ENCODE measurements around the gene FOXF2. TPM values are rescaled to one million over a fixed set of nuclear protein-coding genes. Genes with fewer than 3 reads are reported as not detected.

FOXF2 gene
- total and polyA plus RNA-seq, 2 of the 13 experiments (the other 11 are each of a cell fraction or from before 2014, with no cell fraction given) = not detected

- H3K9me3 ChIP-seq (ENCODE audit: low read length) = no peaks in the 10 kb centered on the region
- no peak for DNase-seq (ENCODE audit: low spot score)
- WGBS (ENCODE audit: low lambda C conversion rate) = 38% methylated on average over 31 of the region's 34 CpGs
- intact Hi-C loops (cut with micrococcal nuclease; ENCODE audit: unreplicated experiment) = loop anchor here (5.0 kb wide), 2 partner anchors 472 to 662 kb away; no protein-coding TSS in a partner anchor
- ChIA-PET POLR2A (no interaction called here), CTCF (ENCODE audit: low intra/inter-chr PET ratio, low total read pairs) (no interaction called here)
- no peak overlapping the region for H3K27ac ChIP-seq (ENCODE audit: extremely low read length, insufficient read depth, low read length)
- H3K4me2 ChIP-seq (ENCODE audit: low read depth, low read length) = no peak overlapping the region
- in situ Hi-C loops (cut with HindIII; ENCODE audit: extremely low pct_ligation_motif_present, low pct_unique_long_range_greater_than_20kb) = loop anchor here (5.0 kb wide), 2 partner anchors 472 to 587 kb away; no protein-coding TSS in a partner anchor
- no peak overlapping the region for H3K9ac ChIP-seq (ENCODE audit: insufficient read depth, low read depth, low read length)
- H2AFZ ChIP-seq (ENCODE audit: low read length) = no peak overlapping the region
- no TSS peak for BruUV-seq (replicated peaks)
- H3K4me1 ChIP-seq (ENCODE audit: insufficient read depth, low read length) = peaks cover 31% of the 10 kb centered on the region; the same call in 1 of the 2 replicates
- H3K79me2 ChIP-seq (ENCODE audit: insufficient read depth, low read length) = no peaks in the 10 kb centered on the region
- TF ChIP-seq SP4 (CRISPR knock-in tag; IDR thresholded peaks at IDR 0.05) (no peak), TCF7L2 (IDR thresholded peaks at IDR 0.05; ENCODE audit: low read depth, low read length) (no peak), HNF4A (CRISPR knock-in tag; IDR thresholded peaks at IDR 0.05) (no peak), ZNF256 (CRISPR knock-in tag; conservative IDR thresholded peaks at IDR 0.05) (no peak), ZNF160 (CRISPR knock-in tag; IDR thresholded peaks at IDR 0.05) (no peak)
- H3K36me3 ChIP-seq (replicated peaks in 1 of 2; ENCODE audit: control insufficient read depth in 1 of 2, insufficient read depth in 2 of 2, low read length in 2 of 2) = no peaks in the 10 kb centered on the region
- no peak for ATAC-seq
- no peaks in the 10 kb centered on the region; the same call in 1 of the 2 replicates for H4K20me1 ChIP-seq (ENCODE audit: insufficient read depth, low read length)
- no peak overlapping the region for H3K4me3 ChIP-seq (replicated peaks in 1 of 3; ENCODE audit: insufficient read depth in 1 of 3, low read depth in 2 of 3, low read length in 3 of 3)
- H3K27me3 ChIP-seq (ENCODE audit: control insufficient read depth in 1 of 2, insufficient read depth in 2 of 2, low read length in 2 of 2) = peaks cover 44 to 94% of the 10 kb centered on the region in 2 experiments
- FAIRE-seq = no peak
These were observed 4.7 kb upstream of the FOXF2 start for GRCh38 chr6:1384549-1385128.

GRCh38 chr6:1385129-1386037 lies 4.0 kb upstream of the FOXF2 start:
- Histone ChIP-seq H3K4me3 (replicated peaks in 1 of 3; ENCODE audit: insufficient read depth in 1 of 3, low read depth in 2 of 3, low read length in 3 of 3) (no peak overlapping the region), H3K4me1 (ENCODE audit: insufficient read depth, low read length) (peaks cover 31% of the 10 kb centered on the region; the same call in 1 of the 2 replicates), H3K27ac (ENCODE audit: extremely low read length, insufficient read depth, low read length) (no peak overlapping the region), H4K20me1 (ENCODE audit: insufficient read depth, low read length) (no peaks in the 10 kb centered on the region; the same call in 1 of the 2 replicates), H3K4me2 (ENCODE audit: low read depth, low read length) (no peak overlapping the region), H2AFZ (ENCODE audit: low read length) (no peak overlapping the region), H3K79me2 (ENCODE audit: insufficient read depth, low read length) (no peaks in the 10 kb centered on the region), H3K9ac (ENCODE audit: insufficient read depth, low read depth, low read length) (no peak overlapping the region), H3K36me3 (replicated peaks in 1 of 2; ENCODE audit: control insufficient read depth in 1 of 2, insufficient read depth in 2 of 2, low read length in 2 of 2) (no peaks in the 10 kb centered on the region), H3K27me3 (ENCODE audit: control insufficient read depth in 1 of 2, insufficient read depth in 2 of 2, low read length in 2 of 2) (peaks cover 44 to 91% of the 10 kb centered on the region in 2 experiments), H3K9me3 (ENCODE audit: low read length) (no peaks in the 10 kb centered on the region)
- no TSS peak for BruUV-seq (replicated peaks)
- WGBS (ENCODE audit: low lambda C conversion rate) = 51% methylated on average over 37 of the region's 39 CpGs
- ATAC-seq (no peak), FAIRE-seq (no peak), DNase-seq (ENCODE audit: low spot score) (no peak)
- in situ Hi-C loops (cut with HindIII; ENCODE audit: extremely low pct_ligation_motif_present, low pct_unique_long_range_greater_than_20kb) (no loop called here), intact Hi-C loops (cut with micrococcal nuclease; ENCODE audit: unreplicated experiment) (no loop called here)
- CTCF ChIA-PET (ENCODE audit: low intra/inter-chr PET ratio, low total read pairs) = no interaction called here
- POLR2A ChIA-PET = no interaction called here
- TF ChIP-seq PRDM10 (CRISPR knock-in tag; IDR thresholded peaks at IDR 0.05; ENCODE audit: low read depth) = no peak
- TF ChIP-seq ZNF775 (CRISPR knock-in tag; IDR thresholded peaks at IDR 0.05; ENCODE audit: borderline replicate concordance) = no peak
- TF ChIP-seq FOXO1 (CRISPR knock-in tag; IDR thresholded peaks at IDR 0.05) = no peak
- TF ChIP-seq USF2 (IDR thresholded peaks at IDR 0.05; ENCODE audit: low read depth, low read length) = no peak
- TF ChIP-seq USF2 (CRISPR knock-in tag; IDR thresholded peaks at IDR 0.05; ENCODE audit: borderline replicate concordance) = no peak
- no peak for TF ChIP-seq KLF12 (CRISPR knock-in tag; IDR thresholded peaks at IDR 0.05; ENCODE audit: borderline replicate concordance)

Measured in HepG2 (cell line).